ENCODE results near the gene HGFAC.
A peak's percentile ranks its signal among the peaks of the same experiment; 100 is the strongest.
"Not testable (repeated sequence)": the region's sequence is repeated elsewhere in the genome, so short reads cannot be mapped to it uniquely, and the experiment has no call there.

The HGFAC gene

GRCh38 chr4:3441501-3442459, at the start of gene HGFAC:
HGFAC (plus strand) TSS chr4:3441968; CDS start chr4:3442002, 34 bp downstream.
- DNase-seq = no peak

- no peak for DNase-seq
These were observed 49.4 kb upstream of the HGFAC start for GRCh38 chr4:3392321-3392720.

GRCh38 chr4:3393171-3393570, 48.6 kb upstream of the HGFAC start:
- no peak for DNase-seq

GRCh38 chr4:3396600-3396999, 45.2 kb upstream of the HGFAC start:
- DNase-seq = no peak

GRCh38 chr4:3397128-3397527, 44.6 kb upstream of the HGFAC start:
- DNase-seq = no peak

- peak in 1 of 2 experiments; percentile 24 for DNase-seq
These were observed 42.2 kb upstream of the HGFAC start for GRCh38 chr4:3399277-3400194.

- no peak for DNase-seq
These were observed 40.2 kb upstream of the HGFAC start for GRCh38 chr4:3401436-3402171.

GRCh38 chr4:3402491-3403347, 39.0 kb upstream of the HGFAC start:
- DNase-seq = no peak

- no peak for DNase-seq
These were observed 38.3 kb upstream of the HGFAC start for GRCh38 chr4:3403348-3403906.

- no peak for DNase-seq
These were observed 37.2 kb upstream of the HGFAC start for GRCh38 chr4:3404546-3404945.

GRCh38 chr4:3405176-3405575, 36.6 kb upstream of the HGFAC start:
- DNase-seq = no peak

GRCh38 chr4:3406021-3406420, 35.7 kb upstream of the HGFAC start:
- no peak for DNase-seq

- DNase-seq = no peak
These were observed 35.3 kb upstream of the HGFAC start for GRCh38 chr4:3406431-3406830.

GRCh38 chr4:3407171-3407771, 34.5 kb upstream of the HGFAC start:
- no peak for DNase-seq

GRCh38 chr4:3407930-3408792, 33.6 kb upstream of the HGFAC start:
- DNase-seq = no peak

- DNase-seq = no peak
These were observed 32.9 kb upstream of the HGFAC start for GRCh38 chr4:3408793-3409330.

- no peak for DNase-seq
These were observed 32.1 kb upstream of the HGFAC start for GRCh38 chr4:3409571-3410091.

GRCh38 chr4:3410401-3411135, 31.2 kb upstream of the HGFAC start:
- no peak for DNase-seq

GRCh38 chr4:3411190-3411589, 30.6 kb upstream of the HGFAC start:
- DNase-seq = not testable (repeated sequence)

Measured in SW 1271 (cell line).